LNCAP (cell line): Measurements from ENCODE around the gene CDH12.

Experiments
- TF ChIP-seq, protein P1 (sequence below): fragments of 450-650 bp; IDR thresholded peaks from 2 replicates; pipeline ENCODE4 v1.5.1; 2017; ENCODE audit warnings: mild to moderate bottlenecking

The CDH12 gene

DNA sequence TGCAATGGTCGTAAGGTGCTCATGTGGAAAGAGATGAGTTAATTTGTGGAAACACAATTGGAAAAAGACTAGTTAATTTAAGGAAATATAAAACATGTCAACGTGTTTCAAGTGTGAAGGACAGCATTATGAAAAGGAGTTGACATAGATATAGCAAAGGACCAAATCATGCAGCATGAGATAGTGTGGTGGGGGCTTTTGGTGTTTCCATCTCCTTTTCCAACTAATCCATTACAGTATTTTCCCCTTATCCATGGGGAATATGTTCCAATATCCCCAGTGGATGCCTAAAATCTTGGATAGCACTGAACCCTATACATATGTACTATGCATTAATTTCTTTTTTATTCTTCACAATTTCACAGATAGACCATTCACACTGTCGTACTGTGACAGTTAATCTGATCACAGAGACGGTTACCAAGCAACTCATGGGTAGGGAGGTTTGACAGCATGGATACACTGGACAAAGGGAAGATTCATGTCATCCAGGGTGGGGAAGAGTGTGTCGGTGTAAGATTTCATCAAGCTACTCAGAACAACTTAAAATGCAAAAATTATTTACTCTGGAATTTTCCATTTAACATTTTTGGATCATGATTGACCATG lies 238.6 kb downstream of the CDH12 start:
- TF ChIP-seq, protein P1, sequence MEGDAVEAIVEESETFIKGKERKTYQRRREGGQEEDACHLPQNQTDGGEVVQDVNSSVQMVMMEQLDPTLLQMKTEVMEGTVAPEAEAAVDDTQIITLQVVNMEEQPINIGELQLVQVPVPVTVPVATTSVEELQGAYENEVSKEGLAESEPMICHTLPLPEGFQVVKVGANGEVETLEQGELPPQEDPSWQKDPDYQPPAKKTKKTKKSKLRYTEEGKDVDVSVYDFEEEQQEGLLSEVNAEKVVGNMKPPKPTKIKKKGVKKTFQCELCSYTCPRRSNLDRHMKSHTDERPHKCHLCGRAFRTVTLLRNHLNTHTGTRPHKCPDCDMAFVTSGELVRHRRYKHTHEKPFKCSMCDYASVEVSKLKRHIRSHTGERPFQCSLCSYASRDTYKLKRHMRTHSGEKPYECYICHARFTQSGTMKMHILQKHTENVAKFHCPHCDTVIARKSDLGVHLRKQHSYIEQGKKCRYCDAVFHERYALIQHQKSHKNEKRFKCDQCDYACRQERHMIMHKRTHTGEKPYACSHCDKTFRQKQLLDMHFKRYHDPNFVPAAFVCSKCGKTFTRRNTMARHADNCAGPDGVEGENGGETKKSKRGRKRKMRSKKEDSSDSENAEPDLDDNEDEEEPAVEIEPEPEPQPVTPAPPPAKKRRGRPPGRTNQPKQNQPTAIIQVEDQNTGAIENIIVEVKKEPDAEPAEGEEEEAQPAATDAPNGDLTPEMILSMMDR: no peak

DNA sequence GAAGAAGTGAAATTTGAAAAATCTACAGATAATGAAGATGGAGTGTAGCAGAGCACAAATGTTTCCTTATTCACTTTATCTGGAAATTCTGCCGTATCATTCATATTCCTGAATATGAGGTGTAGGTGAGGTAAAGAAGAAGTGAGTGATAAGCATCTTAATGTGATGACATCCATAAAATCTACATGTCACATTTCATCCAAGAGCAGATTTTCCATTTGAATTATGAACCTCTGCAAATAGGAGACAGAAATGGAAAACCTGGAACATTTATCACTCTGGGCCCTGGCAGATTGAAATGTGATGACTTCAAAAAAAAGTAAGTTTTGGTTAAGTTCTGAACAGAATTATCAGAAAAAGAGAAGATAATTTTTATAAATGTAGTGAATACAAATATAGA lies 240.2 kb downstream of the CDH12 start:
- TF ChIP-seq, protein P1: no peak

DNA sequence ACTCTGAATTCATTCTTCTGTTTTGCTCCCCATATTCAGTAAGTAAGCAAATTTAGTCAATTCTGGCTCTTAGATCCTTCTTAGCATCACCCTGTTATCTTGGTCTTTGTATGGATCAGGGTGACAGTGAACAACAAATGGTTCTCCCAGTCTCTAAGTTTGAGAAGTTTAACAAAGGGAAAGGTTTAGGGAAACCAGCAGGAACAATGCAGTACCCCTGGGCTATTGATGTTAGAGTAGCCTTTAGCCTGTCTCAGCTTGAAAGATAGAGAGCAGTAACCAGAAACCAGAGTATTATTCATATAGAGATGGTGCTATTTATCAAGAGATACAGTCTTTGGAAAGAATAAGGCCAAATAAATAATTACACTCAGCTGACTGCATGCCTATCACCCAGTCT lies 241.8 kb downstream of the CDH12 start:
- TF ChIP-seq, protein P1: no peak

DNA sequence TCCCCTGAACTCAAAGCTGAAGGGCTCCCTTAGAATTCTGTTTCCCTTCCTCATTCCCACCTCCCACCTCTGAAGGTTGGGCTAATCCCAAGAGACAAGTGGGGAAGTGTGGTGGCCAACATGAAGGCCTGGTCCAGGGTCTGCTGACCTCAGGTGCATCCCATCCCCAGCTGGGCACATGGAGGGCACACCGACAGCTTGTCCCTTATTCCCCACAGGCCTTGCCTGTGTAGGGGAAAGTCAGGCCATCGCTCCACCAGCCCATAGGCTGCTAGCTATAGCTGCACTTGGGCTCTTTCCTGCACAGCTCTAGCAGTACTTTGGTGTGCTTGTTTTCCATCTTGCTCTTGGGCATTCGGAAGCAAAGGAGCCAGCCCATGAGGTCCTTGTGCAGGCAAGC lies 247.7 kb downstream of the CDH12 start:
- TF ChIP-seq, protein P1: no peak

DNA sequence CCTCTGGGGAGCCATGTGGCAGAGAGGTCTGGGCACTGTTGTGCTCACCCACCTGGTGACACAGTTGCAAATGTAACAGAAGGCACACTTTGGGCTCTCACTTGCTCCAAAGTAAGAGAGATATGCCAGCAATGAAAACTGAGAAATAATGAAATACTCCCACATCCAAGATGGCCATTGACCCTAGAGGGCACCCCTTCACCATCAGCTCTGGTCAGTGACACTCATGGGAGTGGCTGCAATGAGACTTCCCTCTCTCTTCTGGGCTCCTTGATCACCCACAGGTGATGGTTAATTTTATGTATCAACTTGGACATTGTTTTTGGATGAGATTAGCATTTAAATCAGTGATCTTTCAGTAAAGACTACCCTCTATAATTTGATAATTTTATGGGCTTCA lies 248.4 kb downstream of the CDH12 start:
- TF ChIP-seq, protein P1: no peak

DNA sequence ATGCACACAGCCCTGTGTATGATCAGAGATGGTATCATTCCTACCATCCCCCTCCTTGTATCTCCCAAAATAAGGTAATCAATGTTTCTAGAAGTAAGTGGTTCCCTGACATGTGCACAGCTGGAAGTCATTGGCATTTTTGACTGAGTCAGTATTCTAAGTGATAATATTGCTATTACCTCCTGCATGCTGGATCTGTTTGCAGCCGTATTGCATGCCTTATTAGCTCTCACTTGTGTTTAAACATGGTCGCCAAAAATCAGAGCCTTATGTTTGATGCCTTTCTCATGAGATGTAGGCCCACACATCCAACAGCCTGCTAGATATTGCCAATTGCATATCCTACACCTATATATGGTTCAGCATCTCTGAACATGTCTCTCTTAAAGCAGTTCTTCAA lies 254.3 kb downstream of the CDH12 start:
- TF ChIP-seq, protein P1: no peak

DNA sequence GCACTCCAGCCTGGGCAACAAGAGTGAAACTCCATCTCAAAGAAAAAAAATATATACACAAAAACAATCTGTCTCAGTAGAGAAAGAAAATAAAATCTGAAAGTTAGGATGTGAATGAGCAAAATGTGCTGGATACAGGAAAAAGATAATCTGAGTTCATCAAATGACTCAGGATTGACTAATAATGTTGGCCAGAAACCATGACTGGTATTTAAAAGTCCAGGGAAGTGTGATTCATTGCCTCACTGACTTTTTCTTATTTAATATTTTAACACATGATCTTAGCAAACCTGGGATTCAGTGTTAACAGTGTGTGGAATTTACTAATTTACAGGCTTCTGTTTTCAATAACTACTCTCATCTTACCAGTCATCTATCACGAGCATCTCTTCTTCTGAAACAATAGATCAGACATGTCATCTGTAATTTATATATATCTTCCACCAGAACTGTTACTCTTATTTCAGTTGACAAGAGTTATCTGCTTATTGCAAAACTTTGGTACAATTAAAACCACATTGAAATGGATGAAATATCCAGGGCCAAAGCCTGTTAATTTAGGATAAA lies 256.7 kb downstream of the CDH12 start:
- TF ChIP-seq, protein P1: no peak

DNA sequence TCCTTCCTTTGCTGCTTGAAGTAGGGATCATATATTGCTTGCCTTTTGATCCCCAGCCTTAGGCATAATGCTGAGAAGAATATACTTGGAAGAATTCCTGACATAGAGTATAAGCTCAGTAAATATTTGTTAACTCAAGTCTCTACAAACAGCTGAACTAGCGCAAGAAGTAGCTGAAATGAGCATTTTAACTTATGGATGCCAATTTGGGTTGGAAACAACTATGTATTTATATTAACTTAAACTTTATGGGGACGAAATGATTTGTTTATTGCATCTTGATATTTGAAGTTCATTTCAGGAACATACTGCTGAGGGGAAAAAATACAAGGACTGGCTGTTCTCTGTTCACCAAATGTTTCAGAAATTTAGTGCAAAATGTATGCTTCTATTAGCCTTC lies 258.7 kb downstream of the CDH12 start:
- TF ChIP-seq, protein P1: no peak
